ENCODE results near the gene HLA-DPB1. TPM values are rescaled to one million over a fixed set of nuclear protein-coding genes. Genes with fewer than 3 reads are reported as not detected.

Gene HLA-DPB1
- total RNA-seq, 1 experiment from 2014 or later, result 2.7 TPM

- ChIA-PET POLR2A (ENCODE audit: low non-redundant PET) (no interaction called here), CTCF (no interaction called here)
- Histone ChIP-seq H3K4me1 (ENCODE audit: insufficient read depth, low read length, poor library complexity, severe bottlenecking) (no peaks in the 10 kb centered on the region), H3K27me3 (replicated peaks; ENCODE audit: insufficient read depth, low read depth, low read length, poor library complexity) (no peaks in the 10 kb centered on the region), H3K4me3 (ENCODE audit: low read depth, low read length, poor library complexity, severe bottlenecking) (no peak overlapping the region), H3K9me3 (ENCODE audit: low read depth, low read length, poor library complexity, severe bottlenecking) (peaks cover 16% of the 10 kb centered on the region), H3K27ac (ENCODE audit: low read depth, low read length, poor library complexity, severe bottlenecking) (no peak overlapping the region), H3K36me3 (ENCODE audit: insufficient read depth, low read length, poor library complexity, severe bottlenecking) (no peaks in the 10 kb centered on the region)
- no TSS peak for BruUV-seq (replicated peaks)
- no peak for DNase-seq (ENCODE audit: low spot score)
- TF ChIP-seq EZH2 (IDR thresholded peaks at IDR 0.05; ENCODE audit: borderline replicate concordance, low read depth, low read length, poor library complexity, severe bottlenecking) (no peak), CTCF (conservative IDR thresholded peaks at IDR 0.05; ENCODE audit: low read depth, low read length) (no peak)
- intact Hi-C loops (cut with micrococcal nuclease; ENCODE audit: unreplicated experiment), result no loop called here
Measured at GRCh38 chr6:33124947-33125346, 49.2 kb downstream of the HLA-DPB1 start.

DNA sequence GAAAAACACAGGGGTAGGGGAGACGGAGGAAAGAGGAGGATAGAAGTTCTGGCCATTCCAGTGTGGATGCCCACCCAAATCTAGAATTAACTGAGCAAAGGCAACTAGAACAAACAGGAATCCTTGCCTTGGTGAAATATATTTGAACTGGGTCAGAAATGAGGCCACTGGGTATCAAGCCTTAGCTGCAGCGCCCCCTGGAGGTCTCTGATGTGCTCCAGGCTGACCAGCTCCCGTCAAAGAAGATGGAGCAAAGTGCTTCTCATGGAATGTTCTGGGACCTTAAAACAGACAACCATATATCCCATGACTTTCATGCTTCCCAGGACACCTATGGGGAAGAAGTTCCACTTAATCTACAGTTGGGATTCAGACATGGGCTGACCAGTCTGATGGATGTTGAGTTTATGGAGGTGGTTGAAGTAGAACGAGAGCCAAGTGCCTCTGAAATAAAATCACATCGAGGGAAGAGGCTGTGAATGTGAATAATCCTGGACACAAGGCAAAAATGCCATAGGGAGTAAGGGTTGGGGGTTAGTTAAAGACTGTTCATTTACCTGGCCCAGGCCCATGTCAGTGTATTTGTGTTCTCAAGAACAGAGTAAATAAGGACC, 50.4 kb downstream of the HLA-DPB1 start:
- no peaks in the 10 kb centered on the region for H3K4me1 ChIP-seq (ENCODE audit: insufficient read depth, low read length, poor library complexity, severe bottlenecking)
- no TSS peak for BruUV-seq (replicated peaks)
- intact Hi-C loops (cut with micrococcal nuclease; ENCODE audit: unreplicated experiment), result no loop called here
- POLR2A ChIA-PET (ENCODE audit: low non-redundant PET), result no interaction called here
- H3K27me3 ChIP-seq (replicated peaks; ENCODE audit: insufficient read depth, low read depth, low read length, poor library complexity), result no peaks in the 10 kb centered on the region
- no peak overlapping the region for H3K27ac ChIP-seq (ENCODE audit: low read depth, low read length, poor library complexity, severe bottlenecking)
- CTCF ChIA-PET, result interaction anchor here (0.5 to 1.4 kb wide), 4 partner anchors 9 to 122 kb away, joined by 3 to 5 read pairs (median 4); no protein-coding TSS in a partner anchor
- peaks cover 16% of the 10 kb centered on the region for H3K9me3 ChIP-seq (ENCODE audit: low read depth, low read length, poor library complexity, severe bottlenecking)
- TF ChIP-seq EZH2 (IDR thresholded peaks at IDR 0.05; ENCODE audit: borderline replicate concordance, low read depth, low read length, poor library complexity, severe bottlenecking) (no peak), CTCF (conservative IDR thresholded peaks at IDR 0.05; ENCODE audit: low read depth, low read length) (peak; percentile 84)
- peak; percentile 49 for DNase-seq (ENCODE audit: low spot score)
- no peaks in the 10 kb centered on the region for H3K36me3 ChIP-seq (ENCODE audit: insufficient read depth, low read length, poor library complexity, severe bottlenecking)
- H3K4me3 ChIP-seq (ENCODE audit: low read depth, low read length, poor library complexity, severe bottlenecking), result no peak overlapping the region

- H3K36me3 ChIP-seq (ENCODE audit: insufficient read depth, low read length, poor library complexity, severe bottlenecking), result no peaks in the 10 kb centered on the region
- CTCF ChIA-PET, result no interaction called here
- no TSS peak for BruUV-seq (replicated peaks)
- no peak overlapping the region for H3K27ac ChIP-seq (ENCODE audit: low read depth, low read length, poor library complexity, severe bottlenecking)
- no peak for TF ChIP-seq CTCF (conservative IDR thresholded peaks at IDR 0.05; ENCODE audit: low read depth, low read length)
- no peak for TF ChIP-seq EZH2 (IDR thresholded peaks at IDR 0.05; ENCODE audit: borderline replicate concordance, low read depth, low read length, poor library complexity, severe bottlenecking)
- DNase-seq (ENCODE audit: low spot score), result no peak
- peaks cover 12% of the 10 kb centered on the region for H3K9me3 ChIP-seq (ENCODE audit: low read depth, low read length, poor library complexity, severe bottlenecking)
- POLR2A ChIA-PET (ENCODE audit: low non-redundant PET), result no interaction called here
- H3K27me3 ChIP-seq (replicated peaks; ENCODE audit: insufficient read depth, low read depth, low read length, poor library complexity), result no peaks in the 10 kb centered on the region
- H3K4me3 ChIP-seq (ENCODE audit: low read depth, low read length, poor library complexity, severe bottlenecking), result no peak overlapping the region
- H3K4me1 ChIP-seq (ENCODE audit: insufficient read depth, low read length, poor library complexity, severe bottlenecking), result no peaks in the 10 kb centered on the region
- intact Hi-C loops (cut with micrococcal nuclease; ENCODE audit: unreplicated experiment), result no loop called here
Measured at GRCh38 chr6:33128318-33128717, 52.5 kb downstream of the HLA-DPB1 start.
